LNCAP (cell line): ENCODE measurements around the gene CACNA1H.

Experiments used
- CTCF ChIP-seq: fragments of 450-650 bp; IDR thresholded peaks from 2 replicates; pipeline ENCODE4 v1.5.1; 2017; ENCODE audit warnings: mild to moderate bottlenecking

CACNA1H gene

GRCh38 chr16:1218061-1218929, 65.4 kb downstream of the CACNA1H start:
- no peak for TF ChIP-seq CTCF

GRCh38 chr16:1218930-1219611, 66.2 kb downstream of the CACNA1H start:
- TF ChIP-seq CTCF: no peak

GRCh38 chr16:1220098-1220728, 67.3 kb downstream of the CACNA1H start:
- no peak for TF ChIP-seq CTCF

GRCh38 chr16:1220841-1221627, 68.1 kb downstream of the CACNA1H start:
- TF ChIP-seq CTCF: no peak

GRCh38 chr16:1221628-1222552, 69.0 kb downstream of the CACNA1H start:
- no peak for TF ChIP-seq CTCF

- TF ChIP-seq CTCF: no peak
Measured at GRCh38 chr16:1222553-1223354, 69.8 kb downstream of the CACNA1H start.
